ENCODE results near the gene HARBI1.

GRCh38 chr11:46611526-46612304 is 5.3 kb downstream of the HARBI1 start:
- TF ChIP-seq POLR2A (IDR thresholded peaks at IDR 0.05; ENCODE audit: low read depth, low read length), result no peak
- no peak for TF ChIP-seq CTCF (IDR thresholded peaks at IDR 0.05; ENCODE audit: extremely low read depth in 1 of 2, insufficient read depth in 1 of 2, low read depth in 1 of 2, low read length in 2 of 2)
- TF ChIP-seq EZH2 (IDR thresholded peaks at IDR 0.05; ENCODE audit: borderline replicate concordance, low read depth, low read length, severe bottlenecking), result no peak
- TF ChIP-seq JUN (IDR thresholded peaks at IDR 0.05; ENCODE audit: borderline replicate concordance, insufficient read depth, insufficient read length, low read depth), result no peak
- TF ChIP-seq MAX (IDR thresholded peaks at IDR 0.05; ENCODE audit: insufficient read depth, insufficient read length), result no peak
- no peak for TF ChIP-seq MYC (IDR thresholded peaks at IDR 0.05; ENCODE audit: low read depth, low read length)
- TF ChIP-seq POLR2AphosphoS5 (IDR thresholded peaks at IDR 0.05; ENCODE audit: insufficient read depth, low read depth, low read length), result no peak
- TF ChIP-seq FOS (IDR thresholded peaks at IDR 0.05; ENCODE audit: borderline replicate concordance, insufficient read depth, low read length), result no peak
